ENCODE results near the gene HEXIM2.
A peak's percentile ranks its signal among the peaks of the same experiment; 100 is the strongest.

Gene HEXIM2, protein sequence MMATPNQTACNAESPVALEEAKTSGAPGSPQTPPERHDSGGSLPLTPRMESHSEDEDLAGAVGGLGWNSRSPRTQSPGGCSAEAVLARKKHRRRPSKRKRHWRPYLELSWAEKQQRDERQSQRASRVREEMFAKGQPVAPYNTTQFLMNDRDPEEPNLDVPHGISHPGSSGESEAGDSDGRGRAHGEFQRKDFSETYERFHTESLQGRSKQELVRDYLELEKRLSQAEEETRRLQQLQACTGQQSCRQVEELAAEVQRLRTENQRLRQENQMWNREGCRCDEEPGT

DNA sequence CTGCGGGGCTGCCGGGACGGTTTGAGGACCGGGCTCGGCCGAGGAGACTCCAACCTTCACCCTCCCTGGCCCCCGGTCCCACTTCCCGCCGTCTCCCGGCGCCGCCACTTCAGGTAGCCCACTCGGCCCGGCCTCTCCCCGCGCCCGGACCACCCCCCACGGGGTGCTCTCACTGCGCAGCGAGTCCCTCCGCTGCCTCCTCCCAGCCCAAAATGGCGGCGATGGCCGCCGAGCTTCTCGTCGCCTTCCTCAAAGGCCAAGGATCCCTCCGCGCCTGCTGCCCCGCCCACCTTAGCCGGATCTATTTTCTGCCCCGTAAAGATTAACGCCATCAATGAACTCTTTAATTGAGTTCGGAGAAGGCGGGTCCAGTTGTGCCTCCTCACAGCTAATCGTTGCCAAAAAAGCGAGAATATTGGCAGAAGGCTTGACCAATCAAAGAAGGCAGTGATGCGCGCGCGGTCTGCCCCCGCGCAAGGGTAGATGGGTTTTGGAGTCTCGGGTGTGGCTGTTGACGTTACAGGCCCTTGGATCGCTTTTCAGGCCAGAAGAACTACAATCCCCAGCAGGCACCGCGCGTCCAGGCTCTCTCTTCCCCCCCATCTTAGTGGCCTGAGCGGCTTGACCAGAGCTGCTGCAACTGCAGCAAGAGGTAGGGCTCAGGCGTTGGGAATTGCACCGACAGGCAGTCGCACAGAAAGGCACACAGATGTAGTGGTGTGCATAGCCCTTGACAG lies at the start of gene HEXIM2:
Gene HEXIM2, plus strand, starts transcription at position 588 of the 737 bp plus-strand sequence. CDS start 919 bp downstream, outside the sequence.
- H3K4me3 Mint-ChIP-seq = peak within 1 kb of the TSS; percentile 97
- H3K27ac Mint-ChIP-seq = peak within 1 kb of the TSS; percentile 97
- DNase-seq = peak; percentile 99
- H3K27me3 Mint-ChIP-seq = no peaks in the 10 kb centered on the region
- peaks cover 35% of the 10 kb centered on the region for H3K36me3 Mint-ChIP-seq (ENCODE audit: low read depth)
- peaks cover 40% of the 10 kb centered on the region for H3K4me1 Mint-ChIP-seq (ENCODE audit: low read depth)
- no peaks in the 10 kb centered on the region for H3K9me3 Mint-ChIP-seq

DNA sequence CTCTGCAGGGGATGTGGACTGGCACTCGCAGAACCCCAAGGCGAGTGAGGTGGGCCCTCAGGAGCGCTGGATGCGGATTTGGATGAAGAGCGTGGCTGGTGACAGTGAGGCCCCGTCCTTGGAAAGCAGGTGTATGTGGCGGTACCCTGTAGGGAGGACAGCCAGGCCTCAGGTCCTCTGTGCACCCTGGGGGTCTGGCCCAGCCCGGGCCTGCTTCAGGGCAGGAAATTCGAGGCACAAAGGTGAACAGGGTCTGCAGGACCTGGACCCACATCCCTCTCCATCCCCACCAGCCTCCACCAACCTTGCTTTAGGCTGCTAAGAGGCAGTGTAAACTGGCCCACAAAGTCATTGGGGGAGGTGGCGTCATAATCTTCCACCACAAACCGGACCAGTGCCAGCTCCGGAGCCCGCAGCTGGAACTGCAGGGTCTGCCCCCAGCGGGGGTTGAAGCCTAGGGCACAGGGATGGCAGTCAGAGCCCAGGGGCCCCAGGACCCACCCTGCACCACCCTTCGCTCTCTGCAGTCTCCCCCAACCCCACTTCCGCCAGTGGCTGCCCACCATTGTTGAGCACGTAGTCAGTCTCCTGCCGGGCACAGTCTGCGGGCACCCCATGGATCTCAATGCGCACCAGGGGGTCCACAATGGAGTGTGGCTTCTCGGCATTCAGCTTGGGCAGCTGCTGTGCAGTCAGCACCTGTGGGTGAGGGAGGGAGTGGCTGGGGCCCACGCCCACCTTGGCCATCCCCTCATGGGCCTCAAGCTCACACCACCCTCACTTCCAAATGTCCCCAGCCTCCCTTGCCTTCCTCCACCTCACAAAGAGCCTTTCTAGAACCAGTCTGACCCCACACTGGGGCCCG lies 48.9 kb upstream of the HEXIM2 start:
- no peak overlapping the region for H3K27ac Mint-ChIP-seq
- H3K27me3 Mint-ChIP-seq = no peaks in the 10 kb centered on the region

DNA sequence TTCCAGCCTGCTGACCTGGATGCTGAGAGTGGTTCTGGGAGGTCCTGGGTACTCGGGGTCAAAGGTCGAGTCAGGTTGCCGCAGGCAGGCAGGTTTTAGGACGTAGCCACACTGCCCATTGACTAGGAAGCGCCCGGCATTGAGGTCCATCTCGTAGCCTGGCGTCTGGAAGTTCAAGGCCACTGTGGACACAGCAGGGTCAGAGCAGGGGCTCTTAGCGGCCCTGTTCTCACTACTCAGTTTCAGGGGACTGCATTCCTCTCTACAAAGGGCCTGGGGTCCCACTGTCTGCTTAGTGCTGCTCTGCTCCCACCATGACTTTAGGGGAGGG lies 48.3 kb upstream of the HEXIM2 start:
- Mint-ChIP-seq H3K36me3 (ENCODE audit: low read depth) (peaks cover 11% of the 10 kb centered on the region), H3K27ac (no peak overlapping the region), H3K4me1 (ENCODE audit: low read depth) (no peaks in the 10 kb centered on the region), H3K27me3 (no peaks in the 10 kb centered on the region), H3K4me3 (no peak overlapping the region), H3K9me3 (no peaks in the 10 kb centered on the region)
- DNase-seq = no peak

More for the DNA sequence above, 48.9 kb upstream of the HEXIM2 start:
- no peaks in the 10 kb centered on the region for H3K4me1 Mint-ChIP-seq (ENCODE audit: low read depth)
- no peaks in the 10 kb centered on the region for H3K9me3 Mint-ChIP-seq
- H3K36me3 Mint-ChIP-seq (ENCODE audit: low read depth) = peaks cover 17% of the 10 kb centered on the region
- no peak overlapping the region for H3K4me3 Mint-ChIP-seq
- no peak for DNase-seq

DNA sequence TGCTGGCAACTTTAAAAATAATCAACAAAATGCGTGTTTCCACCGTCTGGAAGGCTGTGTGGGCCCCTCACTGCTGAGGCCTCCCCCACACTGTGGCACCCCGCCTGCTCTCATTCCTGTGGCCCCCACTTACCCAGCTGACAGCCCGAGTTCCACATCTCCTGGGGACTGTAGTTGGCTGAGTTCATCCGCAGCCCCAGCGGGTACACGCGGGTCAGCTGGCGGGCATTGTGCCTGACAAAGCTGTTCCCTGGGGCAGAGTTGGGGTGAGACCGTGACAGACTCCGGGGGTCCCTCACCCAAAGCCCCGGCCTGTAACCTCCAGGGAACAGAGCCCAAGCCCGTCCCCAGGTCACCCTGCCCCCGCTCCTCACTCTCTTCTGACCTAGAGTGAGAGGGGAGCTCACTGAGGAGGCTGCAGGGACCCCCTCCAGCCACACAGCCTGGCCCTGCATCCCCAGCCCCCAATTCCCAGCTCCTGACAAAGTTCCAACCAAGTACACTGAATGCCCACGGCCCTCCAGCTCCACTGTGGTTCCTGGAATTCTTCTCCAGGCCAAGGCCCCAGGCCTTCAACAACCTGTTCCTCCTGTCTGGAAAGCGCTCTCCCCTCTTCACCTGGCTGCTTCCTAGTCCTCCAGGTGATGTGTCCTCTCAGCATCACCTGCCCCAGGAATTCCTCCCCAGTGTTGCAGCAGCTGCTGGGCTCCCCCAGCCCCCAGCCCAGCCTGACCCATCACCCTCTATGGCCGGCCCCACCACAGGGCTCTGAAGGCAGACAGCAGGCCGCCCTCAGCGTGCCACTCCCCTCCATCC lies 47.4 kb upstream of the HEXIM2 start:
- H3K4me1 Mint-ChIP-seq (ENCODE audit: low read depth) = no peaks in the 10 kb centered on the region
- H3K27ac Mint-ChIP-seq = peak overlapping the region; percentile 22

DNA sequence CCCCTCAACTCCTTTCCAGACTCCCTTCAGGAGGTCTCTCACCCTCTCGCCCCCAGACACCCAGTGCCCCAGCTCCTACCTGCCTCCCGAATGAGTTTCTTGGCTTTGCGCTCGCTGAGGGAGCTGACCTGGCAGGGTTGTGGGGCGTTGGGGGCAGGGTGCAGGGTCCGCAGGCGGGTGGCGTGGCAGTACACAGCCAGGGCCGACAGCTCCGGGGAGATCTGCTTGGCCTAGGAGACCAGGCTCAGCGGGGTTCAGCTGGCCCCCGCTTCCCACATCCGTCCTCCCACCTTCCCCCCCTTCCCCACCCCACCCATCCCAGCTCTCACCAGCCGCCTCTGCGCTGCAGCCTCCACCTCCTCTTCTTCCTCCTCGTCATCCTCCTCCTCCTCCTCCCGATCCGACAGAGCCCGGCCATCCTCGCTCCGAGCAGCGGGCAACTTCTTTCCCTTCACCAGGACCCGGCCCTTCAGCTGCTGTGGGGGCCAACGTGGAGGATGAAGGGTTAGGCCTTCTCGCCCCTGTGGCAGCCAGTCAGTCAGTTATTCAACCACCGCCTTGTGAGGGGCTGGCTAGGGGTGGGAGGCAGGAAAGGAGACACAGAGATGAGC lies 46.6 kb upstream of the HEXIM2 start:
- Mint-ChIP-seq H3K4me1 (ENCODE audit: low read depth) (no peaks in the 10 kb centered on the region), H3K4me3 (no peak overlapping the region), H3K9me3 (no peaks in the 10 kb centered on the region), H3K36me3 (ENCODE audit: low read depth) (no peaks in the 10 kb centered on the region), H3K27ac (no peak overlapping the region), H3K27me3 (no peaks in the 10 kb centered on the region)
- DNase-seq = no peak

More for the DNA sequence above, 47.4 kb upstream of the HEXIM2 start:
- H3K4me3 Mint-ChIP-seq = no peak overlapping the region
- no peaks in the 10 kb centered on the region for H3K9me3 Mint-ChIP-seq
- peaks cover 3% of the 10 kb centered on the region for H3K36me3 Mint-ChIP-seq (ENCODE audit: low read depth)
- no peak for DNase-seq
- H3K27me3 Mint-ChIP-seq = no peaks in the 10 kb centered on the region

DNA sequence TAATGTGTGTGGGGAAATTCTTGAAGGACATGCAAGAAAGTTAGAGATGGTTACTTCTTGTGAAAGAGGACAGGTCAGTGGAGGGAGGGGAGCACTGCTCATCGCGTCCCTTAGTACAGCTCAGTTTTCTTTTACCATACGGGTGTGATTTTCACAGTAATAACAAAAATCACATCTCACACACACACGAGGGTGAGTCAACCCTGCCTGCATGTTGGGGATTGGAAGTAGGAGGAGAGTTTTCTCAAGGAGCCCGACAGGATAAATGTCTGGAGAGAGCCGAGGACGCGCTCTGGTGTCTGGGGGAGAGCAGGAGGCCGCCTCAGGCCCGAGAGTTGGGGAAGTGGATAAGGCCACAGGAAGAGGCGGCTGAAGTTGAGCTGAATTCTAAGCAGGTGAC lies 45.8 kb upstream of the HEXIM2 start:
- H3K4me3 Mint-ChIP-seq = no peak overlapping the region
- H3K9me3 Mint-ChIP-seq = no peaks in the 10 kb centered on the region
- H3K36me3 Mint-ChIP-seq (ENCODE audit: low read depth) = no peaks in the 10 kb centered on the region
- H3K4me1 Mint-ChIP-seq (ENCODE audit: low read depth) = no peaks in the 10 kb centered on the region
- DNase-seq = no peak
- no peaks in the 10 kb centered on the region for H3K27me3 Mint-ChIP-seq
- no peak overlapping the region for H3K27ac Mint-ChIP-seq

DNA sequence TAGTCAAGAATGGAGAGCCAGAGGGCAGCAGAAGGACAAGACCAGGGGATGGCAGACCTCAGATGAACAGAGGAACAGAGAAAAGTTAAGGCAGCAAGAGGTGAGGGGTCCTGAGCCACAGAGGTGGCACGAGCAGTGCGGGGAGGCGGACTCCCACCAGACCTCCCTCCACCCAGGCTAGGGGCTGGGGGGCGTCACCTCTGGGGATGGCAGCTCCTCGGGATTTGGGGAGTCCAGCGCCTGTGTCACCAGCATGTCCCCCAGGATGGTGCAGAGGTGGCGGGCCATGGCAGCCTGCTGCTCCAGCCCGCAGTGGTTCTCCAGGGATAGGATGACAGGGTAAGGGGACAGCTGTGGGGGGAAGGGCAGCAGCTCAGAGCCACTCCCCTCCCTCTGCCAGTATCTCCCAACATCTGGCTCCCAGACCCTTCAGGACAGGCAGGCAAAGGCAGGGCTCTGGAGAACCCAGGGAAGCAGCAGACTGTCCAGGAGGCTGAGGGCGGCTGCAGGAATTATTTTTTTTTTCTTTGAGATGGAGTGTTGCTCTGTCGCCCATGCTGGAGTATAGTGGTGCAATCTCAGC lies 45.1 kb upstream of the HEXIM2 start:
- DNase-seq = no peak
- Mint-ChIP-seq H3K4me1 (ENCODE audit: low read depth) (no peaks in the 10 kb centered on the region), H3K36me3 (ENCODE audit: low read depth) (no peaks in the 10 kb centered on the region), H3K9me3 (no peaks in the 10 kb centered on the region), H3K27ac (no peak overlapping the region), H3K4me3 (no peak overlapping the region), H3K27me3 (peaks cover 3% of the 10 kb centered on the region)

DNA sequence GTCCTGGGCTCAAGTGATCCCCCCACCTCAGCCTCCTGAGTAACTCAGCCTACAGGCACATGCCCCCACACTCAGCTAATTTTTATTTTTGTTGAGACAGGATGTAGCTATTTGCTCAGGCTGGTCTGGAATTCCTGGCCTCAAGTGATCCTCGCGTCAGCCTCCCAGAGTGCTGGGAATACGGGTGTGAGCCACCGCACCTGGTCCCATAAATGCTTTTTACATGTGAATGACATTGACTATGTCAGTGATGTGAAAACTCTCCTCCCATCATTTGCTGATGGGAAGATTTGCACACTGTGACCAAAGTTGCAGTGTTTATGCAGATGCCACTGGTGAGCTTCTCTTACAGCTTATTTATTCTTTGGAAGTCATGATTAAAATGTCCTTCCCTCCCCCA lies 44.3 kb upstream of the HEXIM2 start:
- H3K27me3 Mint-ChIP-seq = peaks cover 3% of the 10 kb centered on the region
- H3K27ac Mint-ChIP-seq = no peak overlapping the region
- H3K4me1 Mint-ChIP-seq (ENCODE audit: low read depth) = no peaks in the 10 kb centered on the region
- H3K4me3 Mint-ChIP-seq = no peak overlapping the region
- no peak for DNase-seq
- H3K36me3 Mint-ChIP-seq (ENCODE audit: low read depth) = no peaks in the 10 kb centered on the region
- no peaks in the 10 kb centered on the region for H3K9me3 Mint-ChIP-seq

DNA sequence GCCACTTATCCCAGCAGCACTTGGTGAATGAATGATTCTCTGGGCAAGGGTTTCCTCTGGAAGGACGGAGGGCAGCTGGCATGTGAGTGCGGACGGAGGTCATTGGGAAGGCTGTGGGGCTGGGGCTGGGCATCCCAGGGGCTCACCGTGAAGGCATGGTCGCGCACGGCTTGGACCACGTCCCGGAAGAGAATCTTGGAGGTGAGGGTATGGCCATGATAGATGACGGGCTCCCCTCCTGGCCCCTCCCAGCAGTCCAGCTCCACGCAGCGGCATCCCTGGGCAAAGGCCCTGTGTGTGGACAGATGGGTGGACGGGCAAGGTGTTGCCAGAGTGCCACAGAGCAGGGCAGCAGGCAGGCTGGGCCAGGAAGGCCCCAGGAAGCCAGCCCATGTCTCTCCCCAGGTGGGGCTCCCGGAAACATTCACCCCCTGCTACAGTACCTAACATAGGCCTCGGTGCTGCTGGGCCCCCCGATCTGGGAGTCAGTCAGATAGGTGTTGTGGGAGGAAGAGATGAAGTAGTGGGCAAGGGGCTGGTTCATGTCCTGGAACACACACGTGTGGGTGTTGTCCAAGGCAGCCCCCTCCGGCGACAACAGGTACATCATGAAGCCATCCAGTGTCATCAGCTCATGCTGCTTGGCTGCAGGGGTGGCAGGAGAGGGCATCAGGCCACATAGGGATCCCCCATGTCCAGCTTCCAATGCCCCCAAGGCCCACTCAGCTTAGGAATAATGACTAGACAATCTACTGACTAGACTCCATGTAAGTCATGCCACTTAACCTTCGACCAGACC lies 43.6 kb upstream of the HEXIM2 start:
- no peak overlapping the region for H3K27ac Mint-ChIP-seq
- no peaks in the 10 kb centered on the region for H3K9me3 Mint-ChIP-seq

DNA sequence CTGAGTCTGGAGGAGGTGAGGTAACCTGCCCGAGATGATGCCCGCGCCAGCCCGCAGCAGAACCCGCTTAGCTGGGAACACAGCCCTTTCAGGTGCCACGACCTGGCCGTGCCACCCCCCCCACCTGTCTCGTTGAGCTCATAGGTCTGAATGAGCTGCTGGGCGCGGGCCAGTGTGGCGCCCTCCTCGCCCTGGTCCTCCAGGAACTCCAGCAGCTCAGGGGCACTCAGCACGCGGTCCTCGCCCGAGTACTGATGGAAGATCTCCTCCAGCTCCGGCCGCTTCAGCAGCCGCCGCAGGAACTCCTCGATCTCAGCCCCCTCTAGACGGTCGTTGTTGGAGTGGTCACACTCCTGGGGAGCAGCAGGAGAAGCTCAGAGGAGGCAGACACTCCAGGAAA lies 43.0 kb upstream of the HEXIM2 start:
- no peaks in the 10 kb centered on the region for H3K9me3 Mint-ChIP-seq
- H3K4me1 Mint-ChIP-seq (ENCODE audit: low read depth) = no peaks in the 10 kb centered on the region
- no peak overlapping the region for H3K27ac Mint-ChIP-seq

More for the DNA sequence above, 43.6 kb upstream of the HEXIM2 start:
- Mint-ChIP-seq H3K36me3 (ENCODE audit: low read depth) (no peaks in the 10 kb centered on the region), H3K27me3 (peaks cover 3% of the 10 kb centered on the region), H3K4me3 (no peak overlapping the region), H3K4me1 (ENCODE audit: low read depth) (no peaks in the 10 kb centered on the region)
- no peak for DNase-seq

DNA sequence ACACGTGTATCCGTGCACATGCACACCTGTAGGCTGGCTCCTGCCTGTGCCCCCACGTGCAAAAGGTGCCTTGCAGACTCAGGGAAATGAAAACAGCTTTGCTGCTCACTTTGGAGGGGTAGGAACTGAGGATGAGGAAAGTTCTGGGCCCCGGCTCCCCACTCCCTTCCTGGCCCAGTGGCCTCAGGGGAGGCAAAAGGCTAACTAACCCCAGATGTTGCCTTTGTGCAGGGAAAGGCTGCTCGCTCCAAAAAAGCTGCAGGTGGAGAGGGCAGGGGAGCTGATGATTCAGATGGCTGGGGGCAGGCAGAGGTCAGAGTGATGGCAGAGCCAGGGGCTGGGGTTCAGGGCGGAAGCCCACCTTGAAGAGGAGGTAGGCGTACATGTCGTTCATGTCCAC lies 41.7 kb upstream of the HEXIM2 start:
- Mint-ChIP-seq H3K36me3 (ENCODE audit: low read depth) (no peaks in the 10 kb centered on the region), H3K4me1 (ENCODE audit: low read depth) (no peaks in the 10 kb centered on the region), H3K27ac (no peak overlapping the region)

More for the DNA sequence above, 43.0 kb upstream of the HEXIM2 start:
- Mint-ChIP-seq H3K36me3 (ENCODE audit: low read depth) (no peaks in the 10 kb centered on the region), H3K27me3 (peaks cover 3% of the 10 kb centered on the region), H3K4me3 (no peak overlapping the region)
- no peak for DNase-seq

DNA sequence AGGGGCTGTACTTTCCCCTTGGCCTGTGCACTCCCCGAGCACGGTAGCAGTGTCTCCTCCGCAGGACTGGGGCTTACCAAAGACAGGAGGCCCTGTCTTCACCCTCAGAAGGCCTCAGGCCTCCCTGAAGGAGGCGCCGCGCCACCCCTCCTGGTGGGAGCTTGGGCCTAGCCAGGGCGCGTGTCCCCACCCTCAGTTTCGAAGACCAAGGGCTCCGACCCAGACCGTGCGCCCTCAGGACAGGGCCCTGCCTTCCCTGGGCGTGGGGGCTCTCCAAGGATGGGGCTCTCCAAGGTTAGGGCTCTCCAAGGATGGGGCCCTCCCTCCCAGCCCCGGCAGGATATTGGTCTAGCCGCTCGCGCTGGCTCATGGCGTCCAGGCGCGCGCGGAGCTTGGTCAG lies 41.1 kb upstream of the HEXIM2 start:
- peaks cover 3% of the 10 kb centered on the region for H3K27me3 Mint-ChIP-seq
- H3K4me1 Mint-ChIP-seq (ENCODE audit: low read depth) = no peaks in the 10 kb centered on the region
- no peak overlapping the region for H3K4me3 Mint-ChIP-seq

More for the DNA sequence above, 41.7 kb upstream of the HEXIM2 start:
- DNase-seq = no peak
- Mint-ChIP-seq H3K4me3 (no peak overlapping the region), H3K9me3 (no peaks in the 10 kb centered on the region), H3K27me3 (peaks cover 3% of the 10 kb centered on the region)

DNA sequence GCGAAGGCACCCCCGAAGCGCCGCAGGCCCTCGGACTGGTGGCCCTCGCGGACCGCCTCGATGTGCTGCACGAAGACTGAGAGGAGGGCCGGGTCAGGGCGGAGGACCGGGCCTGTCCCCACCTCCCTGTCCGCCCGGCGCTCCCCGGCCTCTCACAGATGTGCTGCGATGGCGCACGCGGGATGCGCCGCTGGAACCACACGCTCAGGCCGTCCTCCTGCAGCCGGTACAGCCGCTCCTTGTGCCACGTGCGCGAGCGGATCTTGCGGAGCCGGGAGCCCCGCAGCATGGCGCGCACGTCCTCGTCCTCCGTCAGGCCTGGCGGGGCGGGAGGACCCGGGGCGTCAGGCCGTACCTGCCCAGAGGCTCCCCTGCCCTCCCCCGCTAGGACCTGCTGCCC lies 40.6 kb upstream of the HEXIM2 start:
- Mint-ChIP-seq H3K36me3 (ENCODE audit: low read depth) (no peaks in the 10 kb centered on the region), H3K4me3 (no peak overlapping the region), H3K9me3 (no peaks in the 10 kb centered on the region), H3K27ac (no peak overlapping the region), H3K27me3 (peaks cover 3% of the 10 kb centered on the region), H3K4me1 (ENCODE audit: low read depth) (no peaks in the 10 kb centered on the region)
- DNase-seq = no peak

More for the DNA sequence above, 41.1 kb upstream of the HEXIM2 start:
- Mint-ChIP-seq H3K36me3 (ENCODE audit: low read depth) (no peaks in the 10 kb centered on the region), H3K27ac (no peak overlapping the region), H3K9me3 (no peaks in the 10 kb centered on the region)
- no peak for DNase-seq

All from activated T-cell treated with anti-CD3 and anti-CD28 coated beads, Interleukin-2, amount 50 U/mL, for 24 hours (primary cell).